H54 (cell line): Measurements from ENCODE around the gene TMEM214.
"Not testable (repeated sequence)": the region's sequence is repeated elsewhere in the genome, so short reads cannot be mapped to it uniquely, and the experiment has no call there.

Source experiments
- DNase-seq: peaks from one replicate; pipeline ENCODE4 v3.0.0; 2011; ENCODE audit warnings: low spot score, mixed read lengths; ENCODE audit not compliant: insufficient read length
- FAIRE-seq: peaks from 3 replicates; lab custom pipeline; 2011; peaks lifted over from hg19 to GRCh38; lab: Jason Lieb, UNC
- POLR2A ChIP-seq: IDR thresholded peaks from 2 replicates; pipeline ENCODE4 v1.6.1; 2011; ENCODE audit warnings: low read depth, mild to moderate bottlenecking, low read length

Gene TMEM214

DNA sequence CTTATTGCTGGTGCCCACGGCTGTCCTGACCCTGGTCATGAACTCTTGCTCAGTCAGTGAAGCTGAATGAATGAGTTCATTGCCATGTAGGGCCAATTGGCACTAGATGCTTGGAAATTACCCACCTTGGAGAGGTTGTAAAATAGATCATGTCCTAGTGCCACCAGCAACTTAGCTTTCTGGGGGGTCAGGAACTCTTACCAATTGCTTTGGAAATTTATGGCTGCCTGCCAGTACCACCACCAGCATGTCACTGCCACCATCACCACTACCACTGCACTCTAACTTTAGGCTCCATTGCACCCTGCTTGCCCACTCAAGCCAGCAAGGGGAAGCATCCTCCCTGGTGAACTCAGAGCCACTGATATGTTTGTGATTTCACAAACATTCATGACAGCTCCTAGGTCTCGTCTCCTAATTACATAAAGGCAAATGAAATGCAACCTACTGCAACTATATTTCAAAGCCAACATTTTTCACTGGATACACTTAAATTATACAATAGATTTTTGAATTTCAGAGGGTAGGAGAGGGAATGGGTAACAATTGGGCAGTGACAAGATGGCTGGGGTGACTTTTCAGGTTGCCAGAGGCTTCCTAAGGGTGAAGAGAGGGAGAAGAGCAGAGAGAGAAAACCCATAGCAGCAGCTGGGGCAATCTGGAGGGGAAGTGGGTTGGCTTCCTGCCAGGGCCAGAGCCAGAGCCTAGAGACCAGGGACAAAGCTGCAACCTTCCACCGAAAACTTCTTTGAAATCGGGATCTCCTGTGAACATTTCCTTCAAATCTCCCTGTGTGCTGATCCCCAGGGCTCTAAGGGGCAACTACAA lies 42.2 kb downstream of the TMEM214 start:
- no peak for TF ChIP-seq POLR2A
- DNase-seq (no peak), FAIRE-seq (no peak)

DNA sequence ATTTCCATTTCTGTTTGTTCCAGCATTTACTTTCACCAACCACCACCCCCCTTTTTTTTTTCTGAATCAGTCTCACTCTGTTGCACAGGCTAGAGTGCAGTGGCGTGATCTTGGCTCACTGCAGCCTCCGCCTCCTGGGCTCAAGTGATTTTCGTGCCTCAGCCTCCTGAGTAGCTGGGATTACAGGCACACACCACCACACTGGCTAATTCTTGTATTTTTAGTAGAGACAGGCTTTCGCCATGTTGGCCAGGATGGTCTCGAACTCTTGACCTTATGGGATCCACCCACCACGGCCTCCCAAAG lies 42.8 kb downstream of the TMEM214 start:
- not testable (repeated sequence) for FAIRE-seq, DNase-seq

DNA sequence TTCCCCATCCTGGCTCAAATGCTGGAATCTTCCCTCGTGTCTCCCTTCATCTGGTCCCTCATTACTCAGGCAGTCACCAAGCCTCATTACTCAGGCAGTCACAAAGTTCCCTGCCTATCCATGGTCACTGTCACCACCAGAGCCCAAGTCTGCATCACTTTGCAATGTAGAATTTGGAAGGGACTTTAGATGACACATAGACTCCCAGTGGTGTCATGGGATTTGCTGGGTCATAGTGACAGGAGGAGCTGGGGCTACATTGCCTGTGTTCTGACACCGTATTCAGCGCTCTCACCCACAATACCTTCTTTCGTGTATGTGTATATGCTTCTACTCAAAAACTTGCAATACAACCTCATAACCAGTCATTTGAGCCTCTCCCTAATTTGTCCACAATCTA lies 43.6 kb downstream of the TMEM214 start:
- DNase-seq (no peak), FAIRE-seq (no peak)
- no peak for TF ChIP-seq POLR2A

DNA sequence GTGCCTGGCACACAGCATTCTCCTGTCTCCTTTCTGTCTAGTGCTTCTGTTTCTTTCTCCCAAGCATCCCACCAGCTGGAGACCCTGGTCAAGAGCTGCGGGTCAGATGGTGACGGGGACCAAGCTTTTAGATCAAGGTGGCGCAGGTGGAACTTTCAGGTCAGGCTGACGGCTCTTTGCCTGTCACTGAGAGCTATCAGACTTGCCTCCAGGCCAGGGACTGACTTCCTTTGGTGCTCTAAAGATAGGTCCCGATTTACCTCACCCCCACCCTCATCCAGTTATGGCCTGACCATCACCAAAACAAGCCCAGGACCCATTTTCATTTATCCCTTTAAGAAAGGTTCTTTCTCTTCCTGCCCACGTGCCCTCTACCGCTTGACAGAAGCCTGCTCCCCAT lies 44.5 kb downstream of the TMEM214 start:
- DNase-seq: no peak
- no peak for FAIRE-seq

DNA sequence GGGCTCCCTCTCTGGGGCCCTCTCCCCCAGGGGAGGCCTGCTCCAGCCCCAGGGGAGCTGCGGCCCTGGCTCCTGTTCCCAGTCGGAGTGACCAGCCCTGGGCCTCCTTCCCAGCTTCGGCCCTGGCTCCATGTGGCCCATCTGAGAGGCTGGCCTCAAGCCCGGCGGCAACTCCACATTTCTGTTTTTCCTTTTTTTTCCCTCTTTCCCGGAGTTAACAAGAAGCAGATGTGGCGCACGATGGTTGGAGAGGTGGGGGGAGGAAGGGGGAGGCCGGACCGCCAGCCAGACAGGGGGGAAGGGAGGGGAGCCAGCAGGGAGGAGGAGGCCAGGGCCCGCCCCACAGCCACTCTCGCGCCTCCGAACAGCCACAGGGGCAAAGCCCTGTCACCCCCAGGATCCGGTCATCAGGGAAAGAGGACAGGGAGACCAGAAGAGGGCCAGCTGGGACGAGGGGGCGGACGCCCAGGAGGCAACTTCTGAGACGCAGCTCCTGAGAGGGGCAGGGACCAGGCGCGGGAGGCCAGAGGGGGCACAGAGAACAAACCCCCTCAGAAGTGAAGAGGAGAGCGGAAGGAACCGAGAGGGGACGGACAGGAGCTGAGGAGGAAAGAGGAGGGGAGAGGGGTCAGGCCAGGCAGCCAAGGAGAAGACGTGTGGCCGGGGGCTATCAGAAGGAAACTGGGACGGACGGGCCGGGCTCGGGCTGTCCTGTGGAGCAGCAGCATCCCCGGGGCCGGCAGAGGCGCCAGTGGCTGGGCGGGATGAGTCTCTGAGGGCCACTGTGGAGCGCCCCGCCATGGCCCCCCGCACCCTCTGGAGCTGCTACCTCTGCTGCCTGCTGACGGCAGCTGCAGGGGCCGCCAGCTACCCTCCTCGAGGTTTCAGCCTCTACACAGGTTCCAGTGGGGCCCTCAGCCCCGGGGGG lies 45.8 kb downstream of the TMEM214 start, which contains the start of gene EMILIN1:
Gene EMILIN1 (plus strand): TSS at position 349 of the 928 bp plus-strand sequence. CDS start 451 bp downstream, at position 800.
- no peak for TF ChIP-seq POLR2A
- FAIRE-seq (no peak), DNase-seq (no peak)

More for the DNA sequence above, 44.5 kb downstream of the TMEM214 start:
- TF ChIP-seq POLR2A: no peak

DNA sequence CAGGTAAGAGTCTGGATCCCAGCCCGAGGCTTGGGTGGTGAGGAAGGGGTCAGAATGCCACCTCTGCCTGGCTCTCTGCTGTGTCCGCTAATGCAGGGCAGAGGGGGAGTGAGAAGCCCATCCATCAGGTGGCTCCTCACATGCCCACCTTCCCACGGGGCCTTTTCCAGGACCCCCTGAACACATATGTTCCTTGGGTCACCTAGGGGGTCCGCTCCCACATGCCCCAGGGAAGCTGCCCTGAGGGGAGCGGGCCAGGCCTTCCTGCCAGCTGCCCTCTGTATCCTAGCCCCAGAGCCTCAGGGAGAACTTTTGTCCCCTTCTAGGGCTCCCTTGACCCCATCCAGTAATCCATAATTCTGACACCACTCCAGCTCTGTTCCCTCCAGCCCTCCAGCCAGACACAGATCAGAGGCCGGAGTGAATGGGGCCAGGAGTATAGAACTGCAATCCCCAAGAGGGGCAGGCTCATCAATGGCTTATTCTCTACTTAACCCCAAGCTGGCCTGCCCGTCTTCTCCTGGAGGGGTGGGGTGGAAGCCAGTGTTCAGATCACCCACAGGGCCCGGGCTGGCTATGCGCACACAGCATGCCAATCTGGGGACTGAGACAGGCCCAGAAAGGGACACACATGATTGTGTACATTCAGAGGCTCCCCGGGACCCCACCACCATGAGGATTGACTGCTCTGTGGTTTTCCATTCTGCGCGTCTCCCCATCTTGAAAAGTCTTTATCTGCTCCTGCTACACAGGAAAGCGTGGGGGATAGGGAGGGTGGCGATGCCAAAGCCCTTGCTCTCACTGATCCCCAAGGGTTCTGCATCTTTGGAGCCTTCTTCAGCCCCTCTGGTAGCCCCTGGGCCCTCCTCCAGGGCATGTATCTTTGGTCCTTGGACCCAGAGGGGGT lies 46.7 kb downstream of the TMEM214 start:
- FAIRE-seq: no peak
- no peak for TF ChIP-seq POLR2A

DNA sequence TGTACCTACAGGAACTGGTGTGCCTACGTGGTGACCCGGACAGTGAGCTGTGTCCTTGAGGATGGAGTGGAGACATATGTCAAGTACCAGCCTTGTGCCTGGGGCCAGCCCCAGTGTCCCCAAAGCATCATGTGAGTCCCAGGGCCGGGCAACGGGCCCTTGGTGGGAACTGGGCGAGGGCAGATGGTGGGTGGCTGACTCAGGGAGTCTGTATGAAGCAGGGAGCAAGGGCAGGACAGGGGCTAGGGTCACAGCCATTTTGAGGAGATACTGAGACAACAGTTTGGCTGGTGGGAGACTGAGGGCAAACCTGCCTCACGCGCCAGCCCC lies 47.3 kb downstream of the TMEM214 start:
- TF ChIP-seq POLR2A: no peak
- DNase-seq (no peak), FAIRE-seq (no peak)

More for the DNA sequence above, 46.7 kb downstream of the TMEM214 start:
- no peak for DNase-seq

DNA sequence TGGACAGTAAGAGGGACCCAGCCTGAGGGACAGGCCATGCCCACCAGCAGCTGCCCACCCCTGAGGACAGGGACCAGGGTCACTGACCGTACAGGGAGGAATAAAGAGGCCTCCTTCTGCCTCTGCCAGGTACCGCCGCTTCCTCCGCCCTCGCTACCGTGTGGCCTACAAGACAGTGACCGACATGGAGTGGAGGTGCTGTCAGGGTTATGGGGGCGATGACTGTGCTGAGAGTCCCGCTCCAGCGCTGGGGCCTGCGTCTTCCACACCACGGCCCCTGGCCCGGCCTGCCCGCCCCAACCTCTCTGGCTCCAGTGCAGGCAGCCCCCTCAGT lies 47.8 kb downstream of the TMEM214 start:
- TF ChIP-seq POLR2A: no peak
- no peak for FAIRE-seq
- DNase-seq: no peak

DNA sequence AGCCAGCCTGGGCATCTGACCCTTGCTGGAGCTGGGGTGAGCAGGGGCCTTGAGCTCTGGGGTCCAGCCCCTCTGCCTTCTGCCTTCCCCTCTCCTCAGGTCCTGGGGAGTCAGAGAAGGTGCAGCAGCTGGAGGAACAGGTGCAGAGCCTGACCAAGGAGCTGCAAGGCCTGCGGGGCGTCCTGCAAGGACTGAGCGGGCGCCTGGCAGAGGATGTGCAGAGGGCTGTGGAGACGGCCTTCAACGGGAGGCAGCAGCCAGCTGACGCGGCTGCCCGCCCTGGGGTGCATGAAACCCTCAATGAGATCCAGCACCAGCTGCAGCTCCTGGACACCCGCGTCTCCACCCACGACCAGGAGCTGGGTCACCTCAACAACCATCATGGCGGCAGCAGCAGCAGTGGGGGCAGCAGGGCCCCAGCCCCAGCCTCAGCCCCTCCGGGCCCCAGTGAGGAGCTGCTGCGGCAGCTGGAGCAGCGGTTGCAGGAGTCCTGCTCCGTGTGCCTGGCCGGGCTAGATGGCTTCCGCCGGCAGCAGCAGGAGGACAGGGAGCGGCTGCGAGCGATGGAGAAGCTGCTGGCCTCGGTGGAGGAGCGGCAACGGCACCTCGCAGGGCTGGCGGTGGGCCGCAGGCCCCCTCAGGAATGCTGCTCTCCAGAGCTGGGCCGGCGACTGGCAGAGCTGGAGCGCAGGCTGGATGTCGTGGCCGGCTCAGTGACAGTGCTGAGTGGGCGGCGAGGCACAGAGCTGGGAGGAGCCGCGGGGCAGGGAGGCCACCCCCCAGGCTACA lies 49.4 kb downstream of the TMEM214 start:
- FAIRE-seq: no peak
- no peak for TF ChIP-seq POLR2A
- DNase-seq: no peak

DNA sequence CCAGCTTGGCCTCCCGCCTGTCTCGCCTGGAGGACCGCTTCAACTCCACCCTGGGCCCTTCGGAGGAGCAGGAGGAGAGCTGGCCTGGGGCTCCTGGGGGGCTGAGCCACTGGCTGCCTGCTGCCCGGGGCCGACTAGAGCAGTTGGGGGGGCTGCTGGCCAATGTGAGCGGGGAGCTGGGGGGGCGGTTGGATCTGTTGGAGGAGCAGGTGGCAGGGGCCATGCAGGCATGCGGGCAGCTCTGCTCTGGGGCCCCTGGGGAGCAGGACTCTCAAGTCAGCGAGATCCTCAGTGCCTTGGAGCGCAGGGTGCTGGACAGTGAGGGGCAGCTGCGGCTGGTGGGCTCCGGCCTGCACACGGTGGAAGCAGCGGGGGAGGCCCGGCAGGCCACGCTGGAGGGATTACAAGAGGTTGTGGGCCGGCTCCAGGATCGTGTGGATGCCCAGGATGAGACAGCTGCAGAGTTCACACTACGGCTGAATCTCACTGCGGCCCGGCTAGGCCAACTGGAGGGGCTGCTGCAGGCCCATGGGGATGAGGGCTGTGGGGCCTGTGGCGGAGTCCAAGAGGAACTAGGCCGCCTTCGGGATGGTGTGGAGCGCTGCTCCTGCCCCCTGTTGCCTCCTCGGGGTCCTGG lies 50.1 kb downstream of the TMEM214 start:
- no peak for TF ChIP-seq POLR2A
- DNase-seq (no peak), FAIRE-seq (no peak)

DNA sequence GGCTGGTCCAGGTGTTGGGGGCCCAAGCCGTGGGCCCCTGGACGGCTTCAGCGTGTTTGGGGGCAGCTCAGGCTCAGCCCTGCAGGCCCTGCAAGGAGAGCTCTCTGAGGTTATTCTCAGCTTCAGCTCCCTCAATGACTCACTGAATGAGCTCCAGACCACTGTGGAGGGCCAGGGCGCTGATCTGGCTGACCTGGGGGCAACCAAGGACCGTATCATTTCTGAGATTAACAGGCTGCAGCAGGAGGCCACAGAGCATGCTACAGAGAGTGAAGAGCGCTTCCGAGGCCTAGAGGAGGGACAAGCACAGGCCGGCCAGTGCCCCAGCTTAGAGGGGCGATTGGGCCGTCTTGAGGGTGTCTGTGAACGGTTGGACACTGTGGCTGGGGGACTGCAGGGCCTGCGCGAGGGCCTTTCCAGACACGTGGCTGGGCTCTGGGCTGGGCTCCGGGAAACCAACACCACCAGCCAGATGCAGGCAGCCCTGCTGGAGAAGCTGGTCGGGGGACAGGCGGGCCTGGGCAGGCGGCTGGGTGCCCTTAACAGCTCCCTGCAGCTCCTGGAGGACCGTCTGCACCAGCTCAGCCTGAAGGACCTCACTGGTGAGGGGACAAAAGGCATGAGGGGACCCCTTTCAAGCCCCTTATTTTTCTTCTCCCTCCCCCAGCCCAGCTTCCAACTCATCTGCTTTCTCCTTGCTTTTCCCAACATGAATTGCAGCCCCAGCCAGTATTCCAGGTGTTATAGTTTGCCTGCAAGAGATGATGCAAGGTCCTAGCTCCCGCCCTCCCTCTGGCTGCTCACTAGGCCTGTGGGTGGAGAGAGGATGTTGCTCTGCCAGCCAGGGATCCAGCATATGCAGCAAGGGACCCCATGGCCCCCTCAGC lies 50.9 kb downstream of the TMEM214 start:
- DNase-seq (no peak), FAIRE-seq (no peak)
- TF ChIP-seq POLR2A: no peak
